Fibroblast of lung (primary cell): Measurements from ENCODE around the gene CXCL5.

Experiments used
- CTCF ChIP-seq, 2 donors: IDR thresholded peaks in 1 of 2; conservative IDR thresholded peaks in 1 of 2; 1 replicate in 1 of 2; 2 replicates in 1 of 2; pipeline ENCODE4 v1.5.1; 2011 to 2012; ENCODE audit warnings: low read length in 2 of 2, control low read depth in 1 of 2, inconsistent platforms in 1 of 2, low read depth in 1 of 2, mild to moderate bottlenecking in 1 of 2
- EZH2 ChIP-seq: IDR thresholded peaks from 2 replicates; pipeline ENCODE4 v1.5.1; 2012; ENCODE audit warnings: low read length, control low read depth, mild to moderate bottlenecking; ENCODE audit errors: missing control alignments

DNA sequence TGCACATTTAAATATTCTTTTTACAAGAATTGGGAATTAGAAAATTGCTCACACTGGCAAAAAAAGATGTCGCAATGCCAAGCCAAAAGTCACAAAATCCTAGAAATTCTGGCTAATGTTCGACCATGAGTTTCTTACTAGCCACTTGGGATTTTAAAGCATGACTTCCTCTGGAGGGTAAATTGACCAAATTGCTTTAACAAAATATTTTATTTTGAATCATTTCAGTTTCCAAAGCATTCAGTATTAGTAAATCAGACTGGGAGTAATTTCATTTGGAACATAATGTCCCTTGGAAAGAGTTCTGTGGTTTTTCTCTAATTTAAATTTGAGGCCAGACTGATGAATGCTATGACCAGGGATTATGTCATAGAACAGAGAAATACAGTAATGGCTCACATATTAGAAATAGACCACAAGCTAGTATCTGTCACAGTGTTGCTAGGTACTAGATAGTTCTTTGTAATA, 7.6 kb upstream of the CXCL5 start:
- TF ChIP-seq CTCF (conservative IDR thresholded peaks at IDR 0.05 in 1 of 2, IDR thresholded peaks at IDR 0.05 in 1 of 2; ENCODE audit: low read depth in 1 of 2, low read length in 2 of 2) (no peak), EZH2 (no peak)
